Natural killer cell treated with Interleukin-12 subunit alpha and Interleukin-12 subunit beta and Interleukin-15 and Interleukin-18, amount 100 ng/mL, for 72 hours (primary cell): ENCODE measurements around the gene CARNS1. TPM values are rescaled to one million over a fixed set of nuclear protein-coding genes. Genes with fewer than 3 reads are reported as not detected.
"Not testable (repeated sequence)": the region's sequence is repeated elsewhere in the genome, so short reads cannot be mapped to it uniquely, and the experiment has no call there.

ENCODE experiments used
- ATAC-seq, 2 donors: fragments of 150-1000 bp; cut with Tn5 transposase in 1 of 2; sonication (Bioruptor Pico), chemical (Tn5 transposase) in 1 of 2; 2 replicates each; pipeline ENCODE4 v1.10.0; 2021
- DNase-seq: peaks from one replicate; pipeline ENCODE4 v3.0.0; 2022; ENCODE audit warnings: low spot score
- H3K27ac Mint-ChIP-seq, 2 donors: 1 replicate in 1 of 2; 2 replicates in 1 of 2; pipeline ENCODE4 v1.8.0; 2022; ENCODE audit warnings: mixed read lengths in 2 of 2, mild to moderate bottlenecking in 1 of 2, moderate library complexity in 1 of 2
- H3K27me3 Mint-ChIP-seq, 2 donors: 1 replicate in 1 of 2; 2 replicates in 1 of 2; pipeline ENCODE4 v1.8.0; 2022; ENCODE audit warnings: mixed read lengths in 2 of 2
- H3K36me3 Mint-ChIP-seq: one replicate; pipeline ENCODE4 v1.8.0; 2022; ENCODE audit warnings: mixed read lengths
- H3K4me1 Mint-ChIP-seq, 2 donors: 1 replicate in 1 of 2; 2 replicates in 1 of 2; pipeline ENCODE4 v1.8.0; 2022; ENCODE audit warnings: low read depth in 2 of 2, mixed read lengths in 2 of 2, mild to moderate bottlenecking in 1 of 2
- H3K4me3 Mint-ChIP-seq: one replicate; pipeline ENCODE4 v1.8.0; 2022; ENCODE audit warnings: mixed read lengths
- H3K9me3 Mint-ChIP-seq: 2 replicates; pipeline ENCODE4 v1.8.0; 2022; ENCODE audit warnings: mixed read lengths
- total RNA-seq, 2 donors: library from RNA; stranded (reverse); gene quantifications; one replicate each; pipeline ENCODE4 v1.2.3, GENCODE V29; 2022

Gene CARNS1
- total RNA-seq, 2 donors from 2014 or later = 2.3 to 4.9 TPM

- DNase-seq (no peak), ATAC-seq (no peak)
- Mint-ChIP-seq H3K27me3 (no peaks in the 10 kb centered on the region), H3K27ac (peak overlapping the region; percentile 39 to 86), H3K36me3 (no peaks in the 10 kb centered on the region), H3K9me3 (no peaks in the 10 kb centered on the region), H3K4me3 (peak overlapping the region; percentile 72), H3K4me1 (peaks cover 25 to 38% of the 10 kb centered on the region in 2 donors)
These were observed 1.2 kb downstream of the CARNS1 start for GRCh38 chr11:67416416-67417335.

- ATAC-seq (no peak), DNase-seq (no peak)
- Mint-ChIP-seq H3K27me3 (no peaks in the 10 kb centered on the region), H3K4me1 (peaks cover 24 to 33% of the 10 kb centered on the region in 2 donors), H3K9me3 (no peaks in the 10 kb centered on the region), H3K4me3 (no peak overlapping the region), H3K27ac (no peak overlapping the region), H3K36me3 (no peaks in the 10 kb centered on the region)
These were observed 1.9 kb downstream of the CARNS1 start for GRCh38 chr11:67417425-67417824.

- H3K27me3 Mint-ChIP-seq = no peaks in the 10 kb centered on the region
- no peak for DNase-seq
- H3K9me3 Mint-ChIP-seq = no peaks in the 10 kb centered on the region
- no peak for ATAC-seq
- peak overlapping the region; percentile 33 to 60 for H3K27ac Mint-ChIP-seq
- H3K4me1 Mint-ChIP-seq = peaks cover 12 to 28% of the 10 kb centered on the region in 2 donors
- H3K4me3 Mint-ChIP-seq = no peak overlapping the region
- H3K36me3 Mint-ChIP-seq = no peaks in the 10 kb centered on the region
These were observed 3.2 kb downstream of the CARNS1 start for GRCh38 chr11:67418476-67419281.

GRCh38 chr11:67419325-67420049 lies 4.0 kb downstream of the CARNS1 start:
- Mint-ChIP-seq H3K27ac (peak overlapping the region; percentile 33 to 60), H3K27me3 (no peaks in the 10 kb centered on the region), H3K4me3 (peak overlapping the region; percentile 70), H3K4me1 (peaks cover 10 to 29% of the 10 kb centered on the region in 2 donors), H3K9me3 (no peaks in the 10 kb centered on the region), H3K36me3 (no peaks in the 10 kb centered on the region)
- ATAC-seq (no peak), DNase-seq (no peak)

- Mint-ChIP-seq H3K4me1 (peaks cover 15 to 35% of the 10 kb centered on the region in 2 donors), H3K27ac (peak overlapping the region; percentile 33 to 60)
These were observed 4.7 kb downstream of the CARNS1 start for GRCh38 chr11:67420147-67420645.

GRCh38 chr11:67420646-67421429 lies 5.4 kb downstream of the CARNS1 start:
- H3K27ac Mint-ChIP-seq = peak overlapping the region; percentile 47 to 60
- H3K9me3 Mint-ChIP-seq = no peaks in the 10 kb centered on the region
- H3K4me3 Mint-ChIP-seq = peak overlapping the region; percentile 70
- DNase-seq = peak; percentile 96
- H3K36me3 Mint-ChIP-seq = no peaks in the 10 kb centered on the region
- ATAC-seq = peak; percentile 98
- no peaks in the 10 kb centered on the region for H3K27me3 Mint-ChIP-seq
- H3K4me1 Mint-ChIP-seq = peaks cover 15 to 35% of the 10 kb centered on the region in 2 donors

More at GRCh38 chr11:67420147-67420645, 4.7 kb downstream of the CARNS1 start:
- Mint-ChIP-seq H3K9me3 (no peaks in the 10 kb centered on the region), H3K36me3 (no peaks in the 10 kb centered on the region), H3K4me3 (peak overlapping the region; percentile 70), H3K27me3 (no peaks in the 10 kb centered on the region)
- DNase-seq (peak; percentile 59), ATAC-seq (no peak)

- Mint-ChIP-seq H3K36me3 (no peaks in the 10 kb centered on the region), H3K4me1 (peaks cover 9 to 28% of the 10 kb centered on the region in 2 donors), H3K9me3 (no peaks in the 10 kb centered on the region), H3K27me3 (no peaks in the 10 kb centered on the region), H3K27ac (peak overlapping the region; percentile 47 to 57), H3K4me3 (peak overlapping the region; percentile 37)
- ATAC-seq (no peak), DNase-seq (peak; percentile 64)
These were observed 6.1 kb downstream of the CARNS1 start for GRCh38 chr11:67421430-67422031.

- H3K4me3 Mint-ChIP-seq = no peak overlapping the region
- DNase-seq (no peak), ATAC-seq (no peak)
- peaks cover 9 to 26% of the 10 kb centered on the region in 2 donors for H3K4me1 Mint-ChIP-seq
- peak overlapping the region in 1 of 2 donors; percentile 36 for H3K27ac Mint-ChIP-seq
- no peaks in the 10 kb centered on the region for H3K36me3 Mint-ChIP-seq
- no peaks in the 10 kb centered on the region for H3K9me3 Mint-ChIP-seq
- no peaks in the 10 kb centered on the region for H3K27me3 Mint-ChIP-seq
These were observed 7.4 kb downstream of the CARNS1 start for GRCh38 chr11:67422891-67423290.

- Mint-ChIP-seq H3K27ac (no peak overlapping the region), H3K36me3 (no peaks in the 10 kb centered on the region), H3K9me3 (no peaks in the 10 kb centered on the region), H3K4me1 (peaks cover 13 to 27% of the 10 kb centered on the region in 2 donors), H3K27me3 (no peaks in the 10 kb centered on the region), H3K4me3 (no peak overlapping the region)
- DNase-seq (no peak), ATAC-seq (no peak)
These were observed 8.0 kb downstream of the CARNS1 start for GRCh38 chr11:67423466-67423865.

GRCh38 chr11:67423891-67424613 lies 8.6 kb downstream of the CARNS1 start:
- no peak overlapping the region for H3K27ac Mint-ChIP-seq
- no peaks in the 10 kb centered on the region for H3K27me3 Mint-ChIP-seq
- ATAC-seq = no peak
- H3K4me3 Mint-ChIP-seq = no peak overlapping the region
- no peaks in the 10 kb centered on the region for H3K9me3 Mint-ChIP-seq
- DNase-seq = peak; percentile 60
- no peaks in the 10 kb centered on the region for H3K36me3 Mint-ChIP-seq
- peaks cover 13 to 25% of the 10 kb centered on the region in 2 donors for H3K4me1 Mint-ChIP-seq

GRCh38 chr11:67427364-67427859 lies 11.9 kb downstream of the CARNS1 start:
- H3K4me1 Mint-ChIP-seq = peaks cover 22 to 31% of the 10 kb centered on the region in 2 donors
- not testable (repeated sequence) for H3K9me3 Mint-ChIP-seq, ATAC-seq, DNase-seq, H3K36me3 Mint-ChIP-seq, H3K27me3 Mint-ChIP-seq
- peak overlapping the region; percentile 94 to 97 for H3K27ac Mint-ChIP-seq
- H3K4me3 Mint-ChIP-seq = peak overlapping the region; percentile 96
